Stimulated activated CD8-positive, alpha-beta memory T cell treated with anti-CD3 and anti-CD28 coated beads, Interleukin-15, amount 100 ng/mL, for 48 hours (primary cell): ENCODE results near the gene SH3D19.

ENCODE experiments used
- DNase-seq, 2 donors: peaks; one replicate each; pipeline ENCODE4 v3.0.0-alpha.2; 2020; ENCODE audit warnings: low read depth in 2 of 2

SH3D19 gene

DNA sequence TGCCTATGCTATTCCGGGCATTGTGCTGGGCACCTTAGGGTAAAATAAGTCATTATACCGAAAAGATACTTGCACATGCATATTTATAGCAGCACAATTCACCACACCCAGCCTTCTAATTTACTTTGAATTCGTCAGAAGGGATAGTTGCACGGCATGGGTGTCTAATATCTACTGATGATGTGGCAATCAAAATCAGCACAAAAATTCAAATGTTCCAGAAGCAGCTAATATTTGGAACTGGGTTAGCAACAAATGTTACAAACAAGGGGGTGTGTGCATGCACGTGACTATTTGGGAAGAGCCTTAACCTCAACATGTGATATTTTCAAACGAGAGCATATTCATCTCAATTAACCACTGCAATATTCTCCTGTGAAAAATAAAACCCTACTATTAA, 128.2 kb downstream of the SH3D19 start:
- no peak for DNase-seq

DNA sequence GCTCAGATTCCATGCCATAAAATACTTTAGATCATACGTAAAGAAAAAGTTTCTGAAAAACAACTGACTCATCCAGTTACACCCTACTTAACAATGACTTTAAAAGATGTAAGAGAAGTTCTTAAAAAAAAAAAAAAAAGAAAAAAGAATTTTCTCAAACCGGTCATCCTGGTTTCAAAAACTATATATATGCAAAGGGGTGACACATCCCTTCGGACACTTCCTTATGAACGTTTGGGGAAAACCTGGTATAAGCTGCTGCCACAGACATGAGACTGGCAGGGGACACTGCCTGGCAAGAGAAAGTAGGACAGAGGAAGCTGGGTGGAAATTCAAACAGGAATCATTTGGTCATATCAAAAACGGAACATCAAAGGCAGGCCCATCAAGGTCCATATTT, 129.6 kb downstream of the SH3D19 start:
- no peak for DNase-seq

DNA sequence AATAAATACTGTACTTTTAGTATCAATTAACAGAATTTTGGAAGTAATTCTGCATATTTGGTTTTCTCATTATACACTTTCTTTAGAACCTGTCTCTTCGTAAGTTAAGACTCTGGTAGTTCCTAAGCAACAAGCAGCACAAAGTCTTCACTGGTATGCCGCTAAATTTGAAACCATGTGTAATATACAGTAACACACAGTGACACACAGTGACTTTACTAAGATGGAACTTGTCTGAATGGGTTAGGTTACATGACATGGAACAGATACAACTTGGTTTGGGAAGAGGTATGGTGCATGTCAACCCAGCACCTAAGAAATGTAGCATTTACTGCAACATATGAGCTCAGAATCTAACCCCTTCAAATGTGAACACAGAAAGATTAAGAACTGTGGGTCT, 132.0 kb downstream of the SH3D19 start:
- DNase-seq, result no peak

DNA sequence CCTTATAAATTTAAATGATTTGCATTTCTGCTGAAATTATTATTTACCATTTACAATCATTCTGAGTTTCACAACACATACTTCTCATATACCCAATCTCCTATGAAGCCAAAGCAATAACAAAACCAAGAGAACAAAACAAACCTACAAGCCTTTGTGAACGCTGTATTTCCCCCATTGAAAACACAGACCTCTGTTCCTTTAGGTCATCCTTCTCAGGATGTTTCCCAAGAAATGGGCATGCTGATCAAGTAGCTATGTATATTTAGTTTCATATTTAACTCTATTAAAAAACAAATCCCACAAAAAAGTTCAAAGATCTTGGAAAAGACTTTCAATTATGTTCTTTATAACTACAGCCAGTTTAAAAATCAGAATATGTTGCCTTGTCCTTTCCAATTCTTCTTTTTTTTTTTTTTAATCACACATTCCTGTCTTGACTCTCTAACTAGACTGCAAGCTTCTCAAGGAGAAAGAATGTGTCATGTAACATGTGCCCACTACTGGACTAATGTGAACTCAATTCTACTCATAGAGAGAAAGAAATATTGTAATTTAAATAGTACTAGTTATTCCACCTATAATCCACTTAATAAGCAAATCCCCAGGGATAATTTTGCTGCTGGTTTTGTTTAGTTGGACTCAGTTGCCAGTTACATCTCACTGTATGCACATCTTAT, 132.7 kb downstream of the SH3D19 start:
- no peak for DNase-seq

DNA sequence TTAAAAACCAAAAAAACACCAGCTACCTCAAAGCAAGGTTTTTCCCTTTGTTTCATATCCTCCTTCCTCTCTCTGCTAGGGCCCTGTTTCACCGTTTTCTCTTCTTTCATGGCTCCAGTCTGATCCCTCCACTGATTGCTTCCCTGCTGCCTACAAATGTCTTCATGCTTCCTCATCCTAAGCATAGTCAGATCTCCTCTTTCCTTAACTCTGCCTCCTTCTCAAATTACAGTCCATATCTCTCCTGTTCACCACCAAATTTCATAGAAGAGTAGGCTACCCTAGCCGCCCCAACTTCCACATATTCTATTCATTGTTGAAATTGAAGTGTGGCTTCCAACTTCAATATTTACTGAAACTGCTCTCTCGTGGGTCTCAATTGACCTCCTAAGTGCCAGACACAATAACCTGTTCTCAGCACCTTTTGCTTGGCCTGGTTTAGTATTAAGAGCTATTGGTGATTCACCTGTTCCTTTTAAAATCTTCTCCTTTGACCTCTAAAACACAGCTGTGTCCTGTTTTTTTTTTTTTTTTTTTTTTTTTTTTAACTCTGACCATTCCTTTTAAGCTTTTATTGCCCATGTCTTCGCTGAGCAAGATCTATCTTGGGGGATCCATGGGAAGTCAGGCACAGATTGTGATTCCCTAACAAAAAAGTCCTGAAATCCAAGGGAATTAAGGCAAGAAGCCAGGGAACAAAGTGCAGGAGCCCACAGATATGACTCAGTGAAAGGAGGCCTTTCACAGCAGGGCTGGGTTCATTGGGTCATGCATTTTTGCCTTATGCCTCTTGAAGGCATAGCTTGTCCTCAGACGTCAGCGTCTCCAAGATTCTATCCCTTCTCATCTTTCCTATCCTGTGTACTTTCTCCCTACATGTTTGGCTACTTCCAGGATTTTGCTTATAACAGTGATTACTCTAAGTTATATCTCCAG, 140.6 kb downstream of the SH3D19 start:
- DNase-seq, result no peak

DNA sequence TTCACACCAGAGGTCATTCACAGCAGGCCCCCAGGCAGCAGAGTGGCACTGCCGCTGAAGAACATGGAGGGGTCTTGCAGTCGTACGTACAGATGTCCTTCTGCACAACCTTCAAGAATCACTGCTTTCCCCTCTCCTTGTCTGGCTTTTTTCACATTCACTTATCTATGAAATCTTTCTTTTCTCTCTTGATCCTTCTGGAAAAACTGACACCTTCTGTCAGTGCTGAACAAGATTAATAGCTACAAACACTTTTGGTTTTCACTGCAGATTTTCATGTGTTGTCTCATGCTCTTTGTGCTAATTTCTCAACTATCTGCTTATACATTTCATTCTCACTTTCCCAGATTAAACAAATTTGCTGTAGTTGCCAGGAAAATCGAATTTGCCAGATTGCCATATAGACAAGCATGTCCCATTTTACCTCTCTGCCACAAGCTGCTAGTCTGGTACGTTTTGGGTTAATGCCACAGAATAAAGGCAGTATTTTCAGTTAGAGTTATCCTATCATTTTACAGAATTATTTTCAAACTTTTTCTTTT, 142.9 kb downstream of the SH3D19 start:
- no peak for DNase-seq

DNA sequence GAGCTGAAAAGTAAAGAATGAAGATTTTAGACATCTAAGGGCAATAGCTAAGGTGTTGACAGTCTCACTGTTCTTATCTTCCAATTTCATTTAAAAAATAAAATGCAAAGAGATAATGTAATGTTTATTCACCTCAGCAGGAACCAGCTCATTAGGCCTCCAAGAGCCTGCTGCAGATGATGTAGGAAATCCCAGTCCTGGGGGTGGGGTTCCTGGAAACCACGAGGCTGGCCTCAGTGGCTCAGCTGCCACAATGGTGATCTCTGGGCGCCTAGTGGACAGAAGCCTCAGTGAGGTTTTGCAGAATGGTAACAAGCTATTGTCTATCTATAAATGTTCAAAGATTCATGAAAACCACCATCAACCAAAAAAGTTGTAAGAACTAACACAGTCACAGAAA, 148.7 kb downstream of the SH3D19 start:
- DNase-seq, result no peak

DNA sequence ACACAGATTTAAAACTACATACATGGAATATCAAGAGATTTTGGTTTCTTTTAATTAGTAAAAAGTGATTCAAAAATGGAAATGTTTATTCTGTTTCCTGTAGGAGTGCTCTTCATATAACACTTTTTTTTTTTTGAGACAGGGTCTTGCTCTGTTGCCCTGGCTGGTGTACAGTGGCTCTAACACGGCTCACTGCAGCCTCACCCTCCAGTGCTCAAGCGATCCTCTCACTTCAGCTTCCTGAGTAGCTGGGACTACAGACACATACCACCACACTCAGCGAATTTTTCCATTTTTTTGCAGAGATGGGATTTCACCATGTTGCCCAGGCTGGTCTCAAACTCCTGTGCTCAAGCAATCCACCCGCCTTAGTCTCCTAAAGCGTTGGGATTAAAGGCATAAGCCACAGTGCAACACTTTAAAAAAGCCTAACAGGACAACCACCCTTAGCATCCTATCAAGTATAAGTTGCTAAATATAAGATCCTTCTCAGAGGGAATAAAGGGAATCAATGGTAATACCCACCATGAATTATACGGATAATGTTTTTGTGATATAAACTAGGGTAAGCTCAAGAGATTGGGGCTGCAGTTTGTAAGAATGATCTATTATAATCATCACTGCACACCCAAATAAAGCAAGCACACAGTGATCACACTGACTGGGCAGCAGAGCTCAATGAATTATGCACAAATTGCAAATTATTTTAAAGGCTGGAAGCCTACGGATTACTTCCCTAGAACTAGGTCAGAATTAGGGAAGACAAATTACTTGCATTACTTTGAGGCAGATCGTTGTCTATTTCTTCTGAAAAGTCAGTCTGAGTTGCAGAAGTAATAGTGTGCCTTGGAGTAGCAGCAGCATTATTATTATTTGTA, 149.4 kb downstream of the SH3D19 start:
- no peak for DNase-seq

DNA sequence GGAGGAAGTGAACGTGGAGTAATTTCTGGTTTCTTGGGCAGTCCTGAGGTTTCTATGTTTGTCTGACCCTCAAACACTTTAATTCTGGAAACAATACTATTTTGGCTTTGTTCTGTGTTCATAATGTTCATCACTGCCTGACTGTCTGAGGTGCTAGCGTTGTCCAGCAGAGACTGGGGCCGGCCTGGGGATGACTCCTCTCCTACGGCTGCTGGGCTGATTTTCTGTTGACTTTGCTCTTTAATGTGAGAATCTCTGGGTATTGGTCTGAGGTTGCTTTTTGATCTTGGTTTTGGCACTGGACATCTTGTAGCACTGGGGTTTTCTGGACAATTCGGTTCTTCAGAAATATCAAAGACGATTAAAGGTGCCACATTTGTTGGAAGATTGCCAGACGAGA, 150.2 kb downstream of the SH3D19 start:
- DNase-seq, result no peak

DNA sequence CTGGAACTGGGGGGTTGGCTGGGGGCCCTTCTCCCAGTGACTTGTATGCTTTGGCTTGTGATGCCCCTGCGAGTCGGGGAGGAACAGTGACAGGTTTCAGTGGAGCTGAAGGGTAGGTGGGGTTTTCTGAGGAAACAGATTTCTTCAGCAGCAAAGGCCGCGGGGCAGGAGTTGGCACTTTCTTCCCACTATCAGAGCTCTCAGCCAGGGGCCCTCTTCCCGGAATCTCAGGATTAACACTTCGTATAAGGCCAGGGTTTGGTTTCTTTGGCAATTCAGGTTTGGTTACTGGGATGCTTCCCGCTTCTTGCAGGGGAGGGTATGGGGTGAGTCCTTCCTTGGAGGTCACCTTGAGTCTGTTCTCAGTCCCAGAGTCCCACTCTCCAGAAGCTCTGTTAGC, 150.6 kb downstream of the SH3D19 start:
- DNase-seq, result no peak

DNA sequence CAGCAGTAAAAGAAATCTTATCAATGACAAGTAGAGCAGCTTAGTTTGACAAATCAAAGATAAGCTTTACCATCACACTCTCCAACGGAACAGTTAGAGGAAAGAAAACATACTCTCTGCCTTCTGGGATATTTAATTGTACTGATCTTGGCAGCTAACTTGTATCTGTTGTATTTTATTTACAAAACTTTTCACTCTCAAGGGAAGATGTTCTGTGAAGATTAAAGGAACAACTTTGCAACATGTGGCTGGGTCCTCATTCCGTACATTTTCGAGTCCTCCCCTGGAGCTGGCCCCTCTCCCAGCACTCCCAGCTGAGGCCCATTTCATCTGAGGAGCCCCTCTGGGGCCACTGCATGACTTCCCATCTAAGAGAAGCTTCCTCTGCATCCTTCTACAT, 151.5 kb downstream of the SH3D19 start:
- DNase-seq, result no peak

DNA sequence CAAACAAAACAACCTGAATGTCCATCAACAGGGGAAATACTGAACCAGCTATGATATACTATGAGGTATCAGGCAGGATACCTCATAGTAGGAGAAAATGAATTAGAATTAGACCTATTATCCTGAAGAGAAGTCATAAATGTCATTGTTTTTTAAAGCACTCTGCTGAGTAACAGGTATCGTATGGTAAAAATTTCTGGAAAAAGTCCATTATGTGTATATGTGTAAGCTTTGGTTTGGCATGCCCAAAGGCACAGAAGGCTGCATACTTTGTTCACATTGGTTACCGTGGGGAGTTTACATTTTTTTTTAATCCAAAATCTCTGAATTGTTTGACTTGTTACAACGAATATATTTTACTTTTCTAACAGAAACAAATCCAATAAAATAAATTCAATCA, 155.5 kb downstream of the SH3D19 start:
- DNase-seq, result no peak

DNA sequence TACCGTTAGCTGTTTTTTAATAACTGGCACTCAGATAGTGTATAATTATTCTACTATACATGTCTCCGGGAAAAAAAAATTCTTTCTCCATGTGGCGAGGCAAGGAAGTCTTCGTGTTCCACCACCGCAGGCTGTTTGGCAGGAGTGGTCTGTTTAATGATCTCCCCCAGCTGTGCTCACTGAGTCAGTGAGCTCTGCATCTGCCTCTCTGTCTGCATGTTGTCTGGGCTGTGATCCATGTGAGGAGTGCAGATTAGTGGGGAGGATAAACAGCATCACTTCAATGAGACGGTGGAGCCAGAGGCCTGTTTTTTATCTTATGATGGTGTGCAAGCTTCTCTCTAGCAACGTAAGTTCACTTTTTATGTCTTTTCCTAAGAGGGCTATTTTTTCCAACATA, 156.2 kb downstream of the SH3D19 start:
- no peak for DNase-seq

DNA sequence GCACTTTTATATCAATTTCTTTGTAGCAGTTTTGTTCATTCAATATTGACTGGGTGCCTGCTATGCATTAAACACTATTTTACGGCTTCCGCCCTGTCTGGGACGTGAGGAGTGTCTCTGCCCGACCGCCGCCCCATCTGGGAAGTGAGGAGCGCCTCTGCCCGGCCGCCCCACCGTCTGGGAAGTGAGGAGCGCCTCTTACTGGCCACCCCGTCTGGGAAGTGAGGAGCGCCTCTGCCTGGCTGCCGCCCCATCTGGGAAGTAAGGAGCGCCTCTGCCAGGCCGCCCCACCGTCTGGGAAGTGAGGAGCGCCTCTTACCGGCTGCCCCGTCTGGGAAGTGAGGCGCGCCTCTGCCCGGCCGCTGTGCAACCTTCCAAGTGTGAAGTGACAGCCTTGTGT, 157.8 kb downstream of the SH3D19 start:
- DNase-seq, result no peak

DNA sequence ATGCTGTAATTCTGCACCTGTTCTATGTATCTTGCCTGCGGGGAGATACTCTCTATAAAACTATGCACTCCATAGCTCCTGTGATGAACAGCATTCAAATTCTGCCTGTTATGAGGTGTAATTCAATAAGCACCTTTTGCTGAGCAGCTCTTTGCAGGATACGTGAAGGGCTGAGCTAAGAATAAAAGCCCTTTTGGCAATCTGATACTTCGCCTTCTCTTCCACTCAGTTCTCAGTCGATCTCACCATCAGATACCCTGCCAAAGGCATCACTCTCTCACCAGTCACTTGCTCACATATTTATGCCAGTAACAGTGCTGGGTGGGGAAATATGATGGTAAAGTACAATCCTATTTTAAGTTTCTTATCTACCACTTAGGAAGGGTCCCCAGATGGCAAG, 158.8 kb downstream of the SH3D19 start:
- no peak for DNase-seq

DNA sequence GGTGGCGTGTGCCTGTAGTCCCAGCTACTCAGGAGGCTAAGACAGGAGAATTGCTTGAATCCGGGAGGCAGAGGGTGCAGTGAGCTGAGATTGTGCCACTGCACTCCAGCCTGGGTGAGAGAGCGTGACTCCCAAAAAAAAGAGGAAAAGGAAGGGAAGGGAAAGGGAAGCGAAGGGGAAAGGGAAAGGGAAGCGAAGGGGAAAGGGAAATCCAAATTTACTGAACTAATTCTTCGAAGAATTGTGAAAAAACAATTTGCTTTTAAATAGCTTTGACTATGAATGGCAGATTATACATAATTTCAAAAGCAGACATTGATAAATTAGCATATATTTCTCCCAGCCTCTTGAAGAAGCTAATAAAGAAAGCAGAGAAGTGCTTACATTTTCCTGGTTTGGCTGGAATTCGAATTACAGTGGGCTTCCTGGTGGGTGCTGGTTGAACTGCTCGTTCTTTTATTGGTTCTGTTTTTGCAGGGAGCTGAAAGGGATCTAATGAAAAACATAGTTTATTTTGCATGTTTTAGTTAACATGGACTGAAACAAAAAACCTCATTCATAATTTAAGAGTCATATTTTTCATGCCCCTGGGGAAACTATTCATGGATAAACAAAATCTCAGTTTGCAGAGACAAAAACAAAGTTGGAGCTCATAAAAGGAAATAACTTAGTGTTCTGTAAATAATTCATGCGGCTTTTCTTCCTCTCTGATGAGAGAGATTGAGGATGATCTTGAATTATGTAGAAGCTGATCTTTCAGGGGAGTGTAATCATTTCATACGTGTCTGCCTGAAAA, 160.0 kb downstream of the SH3D19 start:
- no peak for DNase-seq

DNA sequence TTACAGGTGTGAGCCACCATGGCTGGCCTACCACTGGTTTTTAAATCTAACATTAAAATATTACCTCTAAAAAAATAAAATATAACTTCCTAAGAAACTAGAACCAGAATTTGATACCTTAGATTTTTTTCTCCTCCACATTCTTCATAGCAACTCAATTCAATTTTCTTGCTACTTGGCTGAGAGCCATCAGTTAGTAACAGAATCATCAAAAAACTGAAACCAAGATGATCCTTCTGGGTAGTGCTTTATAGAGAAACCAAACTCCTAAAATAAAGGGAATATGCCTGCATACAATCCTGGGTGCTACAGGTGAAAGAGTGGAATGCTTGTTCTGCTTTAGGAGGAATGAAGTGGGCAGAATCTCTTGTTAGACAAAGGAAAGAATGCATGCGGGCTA, 161.6 kb downstream of the SH3D19 start:
- no peak for DNase-seq

DNA sequence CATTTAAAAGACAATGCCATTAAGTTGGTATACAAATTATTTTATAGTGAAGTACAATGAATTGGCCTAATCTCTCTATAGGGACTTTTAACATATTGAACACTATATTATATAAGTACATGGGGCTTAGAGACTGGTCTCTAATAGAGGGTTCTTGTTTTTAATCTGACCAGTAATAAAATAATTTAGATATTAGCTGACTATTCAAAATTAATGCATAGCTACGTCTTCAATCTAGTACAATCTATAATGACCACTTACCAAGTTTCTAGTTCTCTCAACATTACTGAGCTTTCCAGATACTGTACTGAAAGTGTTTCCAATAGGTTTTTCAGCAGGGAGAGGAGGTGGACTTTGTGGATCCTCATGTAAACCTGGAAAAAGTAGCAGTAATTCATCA, 166.4 kb downstream of the SH3D19 start:
- DNase-seq, result no peak

DNA sequence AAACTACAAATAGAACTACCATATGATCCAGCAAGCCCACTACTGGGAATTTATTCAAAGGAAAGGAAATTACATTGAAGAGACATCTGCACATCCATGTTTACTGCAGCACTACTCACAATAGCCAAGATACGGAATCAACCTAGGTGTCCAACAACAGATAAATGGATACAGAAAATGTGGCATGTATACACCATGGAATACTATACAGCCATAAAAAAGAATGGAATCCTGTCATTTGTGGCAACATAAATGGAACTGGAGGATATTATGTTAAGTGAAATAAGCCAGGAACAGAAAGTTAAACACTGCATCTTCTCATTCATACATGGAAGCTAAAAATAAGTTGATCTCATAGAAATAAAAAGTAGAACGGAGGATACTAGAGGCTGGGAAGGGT, 167.9 kb downstream of the SH3D19 start:
- DNase-seq, result no peak

DNA sequence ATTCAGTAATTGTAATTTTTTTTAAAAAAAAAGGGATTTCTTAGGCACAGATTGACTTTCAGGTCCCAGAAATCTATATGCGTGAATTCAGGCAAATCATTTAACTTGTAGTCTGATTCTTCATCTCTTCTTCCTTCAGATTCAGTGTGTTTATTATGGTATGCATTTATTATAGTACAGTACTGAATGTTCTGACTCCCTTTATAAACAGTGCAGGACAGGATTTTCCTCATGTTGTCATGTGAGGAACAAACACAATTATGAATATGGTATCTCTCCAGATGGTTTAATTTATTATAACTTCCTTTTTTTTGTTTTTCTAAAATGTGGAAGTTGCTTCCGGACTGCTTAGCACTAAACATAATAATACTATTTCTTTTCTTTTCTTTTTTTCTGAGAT, 171.8 kb downstream of the SH3D19 start:
- DNase-seq, result no peak

DNA sequence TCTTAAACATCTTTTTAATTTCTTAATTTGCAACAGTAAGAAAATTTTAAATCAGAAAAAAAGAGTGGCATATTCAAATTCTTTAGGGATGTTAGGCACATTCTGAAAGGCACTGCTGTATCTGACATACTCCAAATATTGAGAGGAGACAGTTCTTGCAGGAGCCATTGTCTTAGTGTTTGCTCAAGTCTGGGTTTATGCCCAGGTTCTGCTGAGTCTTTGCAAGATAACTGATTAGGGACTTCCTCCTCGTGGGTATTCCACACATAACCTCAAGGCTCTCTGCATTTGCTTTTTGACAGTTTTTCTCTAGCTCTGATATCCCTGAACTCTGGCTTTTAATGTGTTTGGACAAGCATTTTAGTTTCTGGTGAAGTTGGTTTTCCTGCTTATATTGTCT, 173.4 kb downstream of the SH3D19 start:
- no peak for DNase-seq
